HEK293 (cell line): ENCODE data around the gene AHCYL2.

Source experiments
- CTCF ChIA-PET: fragments of 350-600 bp; formaldehyde crosslinking; extraction: SDS; loops from one replicate; lab custom pipeline; 2021; ENCODE audit warnings: antibody characterized with exemption; lab: Yijun Ruan, JAX
- POLR2A ChIA-PET: fragments of 300-600 bp; formaldehyde crosslinking; extraction: SDS; loops from one replicate; lab custom pipeline; 2020; ENCODE audit warnings: antibody characterized with exemption, inconsistent platforms; lab: Yijun Ruan, JAX
- H3K27ac ChIP-seq: fragments of 200-500 bp; sonication (Bioruptor generic); 2 replicates; pipeline ENCODE4 v1.5.1; 2014; ENCODE audit warnings: low read depth, low read length, control low read depth, inconsistent platforms; ENCODE audit errors: extremely low read depth
- H3K36me3 ChIP-seq, 2 experiments: fragments of 200-500 bp in 1 of 2; sonication (Bioruptor generic) in 1 of 2; 1 replicate in 1 of 2; 2 replicates in 1 of 2; pipeline ENCODE4 v1.5.1; 2014 to 2017; ENCODE audit warnings: inconsistent platforms in 2 of 2, low read length in 2 of 2; ENCODE audit not compliant: control insufficient read depth in 2 of 2, insufficient read depth in 1 of 2
- H3K4me1 ChIP-seq: fragments of 200-500 bp; sonication (Bioruptor generic); 2 replicates; pipeline ENCODE4 v1.5.1; 2014; ENCODE audit warnings: mild to moderate bottlenecking, low read length, inconsistent platforms; ENCODE audit not compliant: control insufficient read depth, insufficient read depth
- H3K4me3 ChIP-seq: 2 replicates; pipeline ENCODE4 v1.5.1; 2011; ENCODE audit warnings: low read depth, mild to moderate bottlenecking, control low read depth, low read length, moderate library complexity
- H3K9me3 ChIP-seq: fragments of 200-500 bp; sonication (Bioruptor generic); 2 replicates; pipeline ENCODE4 v1.5.1; 2014; ENCODE audit warnings: low read depth, low read length, inconsistent platforms; ENCODE audit not compliant: control insufficient read depth, insufficient read depth
- ZFP3 ChIP-seq: fragments of 450-650 bp; formaldehyde crosslinking; IDR thresholded peaks from 2 replicates; pipeline ENCODE4 v1.5.1; 2016; ENCODE audit warnings: low read depth, missing biosample characterization, missing genetic modification characterization
- ZNF138 ChIP-seq: fragments of 450-650 bp; formaldehyde crosslinking; IDR thresholded peaks from 2 replicates; pipeline ENCODE4 v1.5.1; 2016; ENCODE audit warnings: missing biosample characterization, missing genetic modification characterization, borderline replicate concordance
- ZNF16 ChIP-seq: fragments of 450-650 bp; formaldehyde crosslinking; IDR thresholded peaks from 2 replicates; pipeline ENCODE4 v1.5.1; 2016; ENCODE audit warnings: low read depth, missing biosample characterization, missing genetic modification characterization
- ZNF169 ChIP-seq: fragments of 450-650 bp; formaldehyde crosslinking; IDR thresholded peaks from 2 replicates; pipeline ENCODE4 v1.5.1; 2016; ENCODE audit warnings: missing biosample characterization, missing genetic modification characterization
- ZNF239 ChIP-seq: fragments of 450-650 bp; formaldehyde crosslinking; IDR thresholded peaks from 2 replicates; pipeline ENCODE4 v1.5.1; 2016; ENCODE audit warnings: missing biosample characterization, missing genetic modification characterization
- ZNF274 ChIP-seq, 2 experiments: fragments of 200-500 bp in 1 of 2; fragments of 450-650 bp in 1 of 2; sonication (Bioruptor generic) in 1 of 2; formaldehyde crosslinking in 1 of 2; IDR thresholded peaks; 2 replicates each; pipeline versions ENCODE4 v1.5.1 to v1.6.1; 2014 to 2016; ENCODE audit warnings: borderline replicate concordance in 1 of 2, inconsistent platforms in 1 of 2, low read length in 1 of 2, missing biosample characterization in 1 of 2, missing genetic modification characterization in 1 of 2
- ZNF302 ChIP-seq: fragments of 450-650 bp; formaldehyde crosslinking; IDR thresholded peaks from 2 replicates; pipeline ENCODE4 v1.5.1; 2016; ENCODE audit warnings: missing biosample characterization, missing genetic modification characterization, low read depth
- ZNF670 ChIP-seq: fragments of 450-650 bp; formaldehyde crosslinking; IDR thresholded peaks from 2 replicates; pipeline ENCODE4 v1.5.1; 2016; ENCODE audit warnings: missing biosample characterization, missing genetic modification characterization, low read depth
- ZNF776 ChIP-seq: fragments of 450-650 bp; formaldehyde crosslinking; IDR thresholded peaks from 2 replicates; pipeline ENCODE4 v1.5.0; 2017; ENCODE audit warnings: missing biosample characterization, missing genetic modification characterization, borderline replicate concordance
- TF ChIP-seq, protein P1 (sequence below): fragments of 450-650 bp; formaldehyde crosslinking; IDR thresholded peaks from 2 replicates; pipeline ENCODE4 v1.5.1; 2016; ENCODE audit warnings: missing biosample characterization, missing genetic modification characterization
- TF ChIP-seq, protein P2 (sequence below): fragments of 450-650 bp; formaldehyde crosslinking; IDR thresholded peaks from 2 replicates; pipeline ENCODE4 v1.5.1; 2016; ENCODE audit warnings: missing biosample characterization, missing genetic modification characterization
- TF ChIP-seq, protein P3 (sequence below): fragments of 450-650 bp; formaldehyde crosslinking; IDR thresholded peaks from 2 replicates; pipeline ENCODE4 v1.5.1; 2016; ENCODE audit warnings: missing biosample characterization, missing genetic modification characterization
- TF ChIP-seq, protein P4 (sequence below): IDR thresholded peaks from 2 replicates; pipeline ENCODE4 v1.6.1; 2011; ENCODE audit warnings: mild to moderate bottlenecking, low read depth, low read length, borderline replicate concordance
- TF ChIP-seq, protein P5 (sequence below): fragments of 450-650 bp; formaldehyde crosslinking; IDR thresholded peaks from 2 replicates; pipeline ENCODE4 v1.5.1; 2016; ENCODE audit warnings: missing biosample characterization, missing genetic modification characterization

The AHCYL2 gene

DNA sequence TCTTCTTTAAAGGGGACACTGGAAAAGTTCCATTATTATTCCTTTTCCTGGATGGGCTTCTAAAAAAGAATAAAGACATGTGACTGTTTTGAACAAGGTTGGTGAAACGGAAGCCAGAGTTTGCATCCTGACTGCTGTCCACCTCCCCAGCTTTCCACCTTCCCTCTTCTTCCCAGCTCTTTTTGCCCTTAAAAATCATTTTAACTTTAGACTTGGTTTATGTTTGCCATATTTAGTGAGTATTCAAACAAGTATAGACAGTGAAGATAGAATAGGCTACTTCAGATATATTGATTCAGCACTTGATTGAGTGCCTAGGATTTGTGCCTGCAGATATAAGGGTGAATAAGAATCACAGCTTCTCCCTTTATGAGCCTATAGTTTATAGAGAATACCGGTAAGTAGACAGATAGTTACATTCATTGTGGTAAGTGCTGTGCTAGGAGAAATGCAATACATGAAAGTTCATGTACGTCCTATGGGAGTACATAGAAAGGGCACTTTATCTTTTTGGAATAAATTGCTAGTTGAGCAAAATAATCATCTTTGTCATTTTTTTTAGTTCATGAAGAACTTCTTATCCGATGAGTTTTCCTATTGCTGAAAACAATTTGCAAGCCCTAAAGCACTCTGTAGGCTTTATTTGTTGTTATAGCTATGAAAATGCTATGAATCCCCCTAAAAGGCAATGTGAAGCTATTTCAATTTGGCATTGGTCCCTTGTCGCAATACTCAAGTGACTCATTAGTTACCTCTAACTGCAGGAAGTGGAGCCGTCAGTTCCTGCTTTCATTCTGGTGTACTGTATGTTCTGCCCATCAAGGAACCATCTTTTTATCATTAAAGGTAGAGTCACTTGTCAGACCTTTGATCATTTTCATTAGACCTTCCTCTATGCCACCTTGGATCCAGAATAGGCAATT is 152.2 kb downstream of the AHCYL2 start:
- ChIA-PET CTCF (interaction anchor here (0.5 to 6.9 kb wide), 28 partner anchors 8 to 446 kb away, joined by 3 to 58 read pairs (median 4); no protein-coding TSS in a partner anchor), POLR2A (interaction anchor here (1.0 kb wide), 1 partner anchor 57 kb away, joined by 4 read pairs; the partner anchor contains the start of gene STRIP2)
- Histone ChIP-seq H3K4me1 (no peaks in the 10 kb centered on the region), H3K4me3 (no peak overlapping the region), H3K36me3 (no peaks in the 10 kb centered on the region), H3K9me3 (no peaks in the 10 kb centered on the region), H3K27ac (no peak overlapping the region)
- no peak for TF ChIP-seq ZNF169 (tag by site-specific recombination)
- TF ChIP-seq, protein P1, sequence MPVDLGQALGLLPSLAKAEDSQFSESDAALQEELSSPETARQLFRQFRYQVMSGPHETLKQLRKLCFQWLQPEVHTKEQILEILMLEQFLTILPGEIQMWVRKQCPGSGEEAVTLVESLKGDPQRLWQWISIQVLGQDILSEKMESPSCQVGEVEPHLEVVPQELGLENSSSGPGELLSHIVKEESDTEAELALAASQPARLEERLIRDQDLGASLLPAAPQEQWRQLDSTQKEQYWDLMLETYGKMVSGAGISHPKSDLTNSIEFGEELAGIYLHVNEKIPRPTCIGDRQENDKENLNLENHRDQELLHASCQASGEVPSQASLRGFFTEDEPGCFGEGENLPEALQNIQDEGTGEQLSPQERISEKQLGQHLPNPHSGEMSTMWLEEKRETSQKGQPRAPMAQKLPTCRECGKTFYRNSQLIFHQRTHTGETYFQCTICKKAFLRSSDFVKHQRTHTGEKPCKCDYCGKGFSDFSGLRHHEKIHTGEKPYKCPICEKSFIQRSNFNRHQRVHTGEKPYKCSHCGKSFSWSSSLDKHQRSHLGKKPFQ (tag by site-specific recombination), result no peak
- TF ChIP-seq ZNF239 (tag by site-specific recombination), result no peak
- TF ChIP-seq ZFP3 (tag by site-specific recombination), result no peak
- TF ChIP-seq ZNF302 (tag by site-specific recombination), result no peak
- TF ChIP-seq ZNF670, result no peak
- TF ChIP-seq ZNF274 (IDR thresholded peaks at IDR 0.05; ENCODE audit: low read length), result no peak
- no peak for TF ChIP-seq ZNF274 (tag by site-specific recombination; IDR thresholded peaks at IDR 0.05; ENCODE audit: borderline replicate concordance)
- TF ChIP-seq, protein P2, sequence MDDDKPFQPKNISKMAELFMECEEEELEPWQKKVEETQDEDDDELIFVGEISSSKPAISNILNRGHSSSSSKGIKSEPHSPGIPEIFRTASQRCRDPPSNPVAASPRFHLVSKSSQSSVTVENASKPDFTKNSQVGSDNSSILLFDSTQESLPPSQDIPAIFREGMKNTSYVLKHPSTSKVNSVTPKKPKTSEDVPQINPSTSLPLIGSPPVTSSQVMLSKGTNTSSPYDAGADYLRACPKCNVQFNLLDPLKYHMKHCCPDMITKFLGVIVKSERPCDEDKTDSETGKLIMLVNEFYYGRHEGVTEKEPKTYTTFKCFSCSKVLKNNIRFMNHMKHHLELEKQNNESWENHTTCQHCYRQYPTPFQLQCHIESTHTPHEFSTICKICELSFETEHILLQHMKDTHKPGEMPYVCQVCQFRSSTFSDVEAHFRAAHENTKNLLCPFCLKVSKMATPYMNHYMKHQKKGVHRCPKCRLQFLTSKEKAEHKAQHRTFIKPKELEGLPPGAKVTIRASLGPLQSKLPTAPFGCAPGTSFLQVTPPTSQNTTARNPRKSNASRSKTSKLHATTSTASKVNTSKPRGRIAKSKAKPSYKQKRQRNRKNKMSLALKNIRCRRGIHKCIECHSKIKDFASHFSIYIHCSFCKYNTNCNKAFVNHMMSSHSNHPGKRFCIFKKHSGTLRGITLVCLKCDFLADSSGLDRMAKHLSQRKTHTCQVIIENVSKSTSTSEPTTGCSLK (tag by site-specific recombination), result no peak
- TF ChIP-seq ZNF16 (tag by site-specific recombination), result no peak
- TF ChIP-seq, protein P3, sequence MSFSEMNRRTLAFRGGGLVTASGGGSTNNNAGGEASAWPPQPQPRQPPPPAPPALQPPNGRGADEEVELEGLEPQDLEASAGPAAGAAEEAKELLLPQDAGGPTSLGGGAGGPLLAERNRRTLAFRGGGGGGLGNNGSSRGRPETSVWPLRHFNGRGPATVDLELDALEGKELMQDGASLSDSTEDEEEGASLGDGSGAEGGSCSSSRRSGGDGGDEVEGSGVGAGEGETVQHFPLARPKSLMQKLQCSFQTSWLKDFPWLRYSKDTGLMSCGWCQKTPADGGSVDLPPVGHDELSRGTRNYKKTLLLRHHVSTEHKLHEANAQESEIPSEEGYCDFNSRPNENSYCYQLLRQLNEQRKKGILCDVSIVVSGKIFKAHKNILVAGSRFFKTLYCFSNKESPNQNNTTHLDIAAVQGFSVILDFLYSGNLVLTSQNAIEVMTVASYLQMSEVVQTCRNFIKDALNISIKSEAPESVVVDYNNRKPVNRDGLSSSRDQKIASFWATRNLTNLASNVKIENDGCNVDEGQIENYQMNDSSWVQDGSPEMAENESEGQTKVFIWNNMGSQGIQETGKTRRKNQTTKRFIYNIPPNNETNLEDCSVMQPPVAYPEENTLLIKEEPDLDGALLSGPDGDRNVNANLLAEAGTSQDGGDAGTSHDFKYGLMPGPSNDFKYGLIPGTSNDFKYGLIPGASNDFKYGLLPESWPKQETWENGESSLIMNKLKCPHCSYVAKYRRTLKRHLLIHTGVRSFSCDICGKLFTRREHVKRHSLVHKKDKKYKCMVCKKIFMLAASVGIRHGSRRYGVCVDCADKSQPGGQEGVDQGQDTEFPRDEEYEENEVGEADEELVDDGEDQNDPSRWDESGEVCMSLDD (tag by site-specific recombination), result no peak
- TF ChIP-seq, protein P4, sequence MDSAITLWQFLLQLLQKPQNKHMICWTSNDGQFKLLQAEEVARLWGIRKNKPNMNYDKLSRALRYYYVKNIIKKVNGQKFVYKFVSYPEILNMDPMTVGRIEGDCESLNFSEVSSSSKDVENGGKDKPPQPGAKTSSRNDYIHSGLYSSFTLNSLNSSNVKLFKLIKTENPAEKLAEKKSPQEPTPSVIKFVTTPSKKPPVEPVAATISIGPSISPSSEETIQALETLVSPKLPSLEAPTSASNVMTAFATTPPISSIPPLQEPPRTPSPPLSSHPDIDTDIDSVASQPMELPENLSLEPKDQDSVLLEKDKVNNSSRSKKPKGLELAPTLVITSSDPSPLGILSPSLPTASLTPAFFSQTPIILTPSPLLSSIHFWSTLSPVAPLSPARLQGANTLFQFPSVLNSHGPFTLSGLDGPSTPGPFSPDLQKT, result no peak
- TF ChIP-seq, protein P5, sequence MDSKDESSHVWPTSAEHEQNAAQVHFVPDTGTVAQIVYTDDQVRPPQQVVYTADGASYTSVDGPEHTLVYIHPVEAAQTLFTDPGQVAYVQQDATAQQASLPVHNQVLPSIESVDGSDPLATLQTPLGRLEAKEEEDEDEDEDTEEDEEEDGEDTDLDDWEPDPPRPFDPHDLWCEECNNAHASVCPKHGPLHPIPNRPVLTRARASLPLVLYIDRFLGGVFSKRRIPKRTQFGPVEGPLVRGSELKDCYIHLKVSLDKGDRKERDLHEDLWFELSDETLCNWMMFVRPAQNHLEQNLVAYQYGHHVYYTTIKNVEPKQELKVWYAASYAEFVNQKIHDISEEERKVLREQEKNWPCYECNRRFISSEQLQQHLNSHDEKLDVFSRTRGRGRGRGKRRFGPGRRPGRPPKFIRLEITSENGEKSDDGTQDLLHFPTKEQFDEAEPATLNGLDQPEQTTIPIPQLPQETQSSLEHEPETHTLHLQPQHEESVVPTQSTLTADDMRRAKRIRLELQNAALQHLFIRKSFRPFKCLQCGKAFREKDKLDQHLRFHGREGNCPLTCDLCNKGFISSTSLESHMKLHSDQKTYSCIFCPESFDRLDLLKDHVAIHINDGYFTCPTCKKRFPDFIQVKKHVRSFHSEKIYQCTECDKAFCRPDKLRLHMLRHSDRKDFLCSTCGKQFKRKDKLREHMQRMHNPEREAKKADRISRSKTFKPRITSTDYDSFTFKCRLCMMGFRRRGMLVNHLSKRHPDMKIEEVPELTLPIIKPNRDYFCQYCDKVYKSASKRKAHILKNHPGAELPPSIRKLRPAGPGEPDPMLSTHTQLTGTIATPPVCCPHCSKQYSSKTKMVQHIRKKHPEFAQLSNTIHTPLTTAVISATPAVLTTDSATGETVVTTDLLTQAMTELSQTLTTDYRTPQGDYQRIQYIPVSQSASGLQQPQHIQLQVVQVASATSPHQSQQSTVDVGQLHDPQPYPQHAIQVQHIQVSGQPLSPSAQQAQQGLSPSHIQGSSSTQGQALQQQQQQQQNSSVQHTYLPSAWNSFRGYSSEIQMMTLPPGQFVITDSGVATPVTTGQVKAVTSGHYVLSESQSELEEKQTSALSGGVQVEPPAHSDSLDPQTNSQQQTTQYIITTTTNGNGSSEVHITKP (tag by site-specific recombination), result no peak
- TF ChIP-seq ZNF776 (tag by site-specific recombination), result no peak
- no peak for TF ChIP-seq ZNF138 (tag by site-specific recombination)
